ENCODE results near the gene USP54. TPM values are rescaled to one million over a fixed set of nuclear protein-coding genes. Genes with fewer than 3 reads are reported as not detected.
A peak's percentile ranks its signal among the peaks of the same experiment; 100 is the strongest.

USP54 gene
- total RNA-seq, 4 donors from 2014 or later = 17.8 to 37.4 (median 32.7) TPM

DNA sequence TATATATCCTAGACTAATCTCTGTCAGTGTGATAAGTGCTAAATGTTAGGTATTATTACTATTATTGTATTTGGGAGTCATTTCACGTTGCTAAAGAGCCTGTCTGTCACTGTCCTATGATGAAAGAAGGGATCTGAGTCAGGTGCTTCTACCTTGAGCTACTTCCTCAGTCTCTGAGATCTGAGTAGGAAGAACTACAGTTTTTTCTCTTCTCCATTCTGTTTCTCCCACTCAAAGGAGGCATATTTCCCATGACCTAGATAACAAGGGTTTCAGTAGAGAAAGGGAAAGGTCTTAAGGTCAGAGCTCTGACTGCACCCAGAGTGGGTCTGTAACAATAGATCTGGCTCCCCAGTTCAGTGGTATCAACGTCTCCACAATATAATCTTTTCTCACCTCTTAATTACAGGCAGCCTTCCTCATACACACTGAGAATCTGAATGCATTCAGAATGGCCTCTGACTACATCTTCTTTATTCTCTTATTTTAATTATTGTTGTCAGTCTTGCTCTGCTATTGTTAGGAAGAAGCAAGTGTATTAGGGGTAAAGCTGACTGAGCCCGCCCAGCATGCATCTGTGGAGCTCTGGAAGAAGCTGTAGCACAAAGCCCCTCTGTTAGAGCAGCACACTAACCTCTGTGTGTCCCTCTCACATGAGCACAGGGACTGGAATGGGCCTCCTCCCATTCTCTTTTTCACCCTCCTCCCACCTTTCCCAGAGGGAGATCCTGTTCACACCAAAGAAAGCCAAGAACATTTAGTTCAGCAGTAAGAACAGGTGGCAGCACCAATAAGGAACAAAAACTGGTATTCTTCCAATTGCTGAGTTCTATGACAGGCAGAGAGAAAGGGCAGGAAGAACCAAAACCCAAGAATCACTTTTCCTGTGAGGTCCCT lies 38.1 kb downstream of the USP54 start:
- intact Hi-C loops (cut with DNase I) = no loop called here
- H3K9me3 ChIP-seq = no peaks in the 10 kb centered on the region
- no peak overlapping the region for H3K4me3 ChIP-seq
- H3K27ac ChIP-seq = peak overlapping the region in 3 of 4 donors; percentile 4 to 12 (median 5)
- no peak for DNase-seq
- peaks cover 0 to 11% (median 0%) of the 10 kb centered on the region in 3 donors for H3K36me3 ChIP-seq
- no peaks in the 10 kb centered on the region for H3K4me1 ChIP-seq
- no peaks in the 10 kb centered on the region for H3K27me3 ChIP-seq
- TF ChIP-seq POLR2A (IDR thresholded peaks at IDR 0.05) = no peak
- TF ChIP-seq, protein P1, sequence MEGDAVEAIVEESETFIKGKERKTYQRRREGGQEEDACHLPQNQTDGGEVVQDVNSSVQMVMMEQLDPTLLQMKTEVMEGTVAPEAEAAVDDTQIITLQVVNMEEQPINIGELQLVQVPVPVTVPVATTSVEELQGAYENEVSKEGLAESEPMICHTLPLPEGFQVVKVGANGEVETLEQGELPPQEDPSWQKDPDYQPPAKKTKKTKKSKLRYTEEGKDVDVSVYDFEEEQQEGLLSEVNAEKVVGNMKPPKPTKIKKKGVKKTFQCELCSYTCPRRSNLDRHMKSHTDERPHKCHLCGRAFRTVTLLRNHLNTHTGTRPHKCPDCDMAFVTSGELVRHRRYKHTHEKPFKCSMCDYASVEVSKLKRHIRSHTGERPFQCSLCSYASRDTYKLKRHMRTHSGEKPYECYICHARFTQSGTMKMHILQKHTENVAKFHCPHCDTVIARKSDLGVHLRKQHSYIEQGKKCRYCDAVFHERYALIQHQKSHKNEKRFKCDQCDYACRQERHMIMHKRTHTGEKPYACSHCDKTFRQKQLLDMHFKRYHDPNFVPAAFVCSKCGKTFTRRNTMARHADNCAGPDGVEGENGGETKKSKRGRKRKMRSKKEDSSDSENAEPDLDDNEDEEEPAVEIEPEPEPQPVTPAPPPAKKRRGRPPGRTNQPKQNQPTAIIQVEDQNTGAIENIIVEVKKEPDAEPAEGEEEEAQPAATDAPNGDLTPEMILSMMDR (IDR thresholded peaks at IDR 0.05) = no peak
- WGBS, 2 donors = 70 to 82% methylated on average over 3 of the region's 3 CpGs

DNA sequence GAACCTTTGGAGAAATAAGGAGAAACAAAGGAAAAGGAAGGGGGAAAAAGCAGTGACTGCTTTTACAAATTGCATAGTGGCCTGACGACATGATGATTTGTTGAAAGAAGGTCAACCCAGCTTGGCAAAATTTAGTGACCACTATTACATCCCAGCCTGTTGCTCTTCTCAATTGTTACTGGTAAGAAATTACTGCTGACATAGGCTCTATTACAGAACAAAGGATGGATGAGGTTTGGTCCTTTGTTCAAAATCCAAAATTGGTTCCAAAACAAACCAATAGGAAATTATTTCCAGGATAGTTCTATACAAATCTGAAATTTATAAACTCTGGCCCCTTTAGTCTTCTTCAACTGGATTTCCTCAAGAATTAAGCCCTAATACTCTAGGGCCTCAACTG lies 39.6 kb downstream of the USP54 start:
- no peak overlapping the region for H3K27ac ChIP-seq
- intact Hi-C loops (cut with DNase I) = no loop called here
- no peaks in the 10 kb centered on the region for H3K9me3 ChIP-seq
- no peaks in the 10 kb centered on the region for H3K27me3 ChIP-seq
- no peak overlapping the region for H3K4me3 ChIP-seq
- H3K36me3 ChIP-seq = peaks cover 0 to 8% (median 0%) of the 10 kb centered on the region in 3 donors
- no peak for TF ChIP-seq POLR2A (IDR thresholded peaks at IDR 0.05)
- TF ChIP-seq, protein P1 (IDR thresholded peaks at IDR 0.05) = no peak
- DNase-seq = no peak
- H3K4me1 ChIP-seq = no peaks in the 10 kb centered on the region
- WGBS, 2 donors = 95% methylated on average over 1 of the region's 1 CpG

DNA sequence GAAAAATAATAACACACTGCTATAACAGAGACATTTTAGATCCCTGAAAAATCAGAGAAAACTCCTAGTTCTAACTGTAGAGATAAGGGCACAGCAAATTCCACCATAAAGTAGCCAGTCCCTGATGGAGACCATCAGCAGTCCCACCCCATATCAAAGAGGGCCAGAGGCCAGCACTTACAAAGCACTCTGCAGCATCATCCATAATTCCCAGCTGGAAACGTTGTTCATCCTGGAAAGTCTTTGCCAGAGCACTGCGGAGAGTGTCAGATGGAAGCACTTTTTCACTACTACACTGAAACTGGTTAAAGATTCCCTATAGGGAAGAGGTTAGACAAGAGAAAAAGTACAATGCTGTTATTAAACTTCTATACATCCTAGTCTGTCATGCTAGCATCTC lies 45.8 kb downstream of the USP54 start:
- Histone ChIP-seq H3K4me1 (no peaks in the 10 kb centered on the region), H3K4me3 (no peak overlapping the region), H3K27me3 (no peaks in the 10 kb centered on the region), H3K9me3 (no peaks in the 10 kb centered on the region), H3K36me3 (peaks cover 0 to 49% (median 0%) of the 10 kb centered on the region in 3 donors), H3K27ac (no peak overlapping the region)
- WGBS, 2 donors = 74 to 89% methylated on average over 2 of the region's 2 CpGs
- TF ChIP-seq, protein P1 (IDR thresholded peaks at IDR 0.05) = no peak
- TF ChIP-seq POLR2A (IDR thresholded peaks at IDR 0.05) = no peak
- no peak for DNase-seq
- intact Hi-C loops (cut with DNase I) = no loop called here

DNA sequence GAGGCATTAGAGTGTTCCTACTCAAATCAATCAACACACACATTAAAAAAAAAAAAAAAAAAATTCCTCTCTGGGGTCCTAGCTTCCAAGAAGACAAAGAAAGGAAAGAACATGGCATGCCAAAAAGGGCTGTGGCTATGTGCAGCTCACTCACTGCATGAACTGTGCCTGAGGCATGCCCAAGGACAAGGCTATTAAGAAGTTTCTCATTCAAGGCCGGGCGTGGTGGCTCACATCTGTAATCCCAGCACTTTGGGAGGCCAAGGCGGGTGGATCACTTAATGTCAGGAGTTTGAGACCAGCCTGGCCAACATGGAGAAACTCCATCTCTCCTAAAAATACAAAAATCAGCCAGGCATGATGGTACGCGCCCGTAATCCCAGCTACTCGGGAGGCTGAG lies 53.4 kb downstream of the USP54 start:
- WGBS, 2 donors = 75 to 96% methylated on average over 4 to 7 of the region's 7 CpGs
- Histone ChIP-seq H3K4me3 (no peak overlapping the region), H3K36me3 (peaks cover 0 to 89% (median 0%) of the 10 kb centered on the region in 3 donors), H3K27ac (no peak overlapping the region), H3K9me3 (no peaks in the 10 kb centered on the region), H3K4me1 (peaks cover 0 to 19% (median 0%) of the 10 kb centered on the region in 3 donors), H3K27me3 (no peaks in the 10 kb centered on the region)
- no peak for TF ChIP-seq POLR2A (IDR thresholded peaks at IDR 0.05)
- TF ChIP-seq, protein P1 (IDR thresholded peaks at IDR 0.05) = no peak
- no peak for DNase-seq
- intact Hi-C loops (cut with DNase I) = no loop called here

DNA sequence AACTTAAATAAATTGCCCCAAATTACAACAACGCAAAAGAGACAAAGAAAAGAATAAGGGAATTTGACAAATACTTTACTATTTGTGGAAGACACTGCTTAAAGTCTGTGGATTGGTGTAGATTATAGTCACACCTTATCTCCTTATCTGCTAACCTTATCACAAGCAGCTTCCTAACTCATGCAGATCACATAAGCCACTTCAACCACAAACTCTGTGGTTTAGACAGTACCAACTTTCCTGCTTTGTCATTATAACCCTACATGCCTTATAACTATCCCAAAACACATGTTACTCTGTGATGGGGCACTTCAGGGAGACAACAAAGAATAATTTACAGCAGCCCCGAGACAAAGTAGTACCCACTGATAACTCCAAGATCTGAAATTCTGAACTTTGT lies 53.9 kb downstream of the USP54 start:
- DNase-seq = no peak
- no peak overlapping the region for H3K4me3 ChIP-seq
- H3K4me1 ChIP-seq = peaks cover 0 to 19% (median 0%) of the 10 kb centered on the region in 3 donors
- no peak overlapping the region for H3K27ac ChIP-seq
- H3K9me3 ChIP-seq = no peaks in the 10 kb centered on the region
- 71 to 79% methylated on average over 2 of the region's 2 CpGs for WGBS, 2 donors
- H3K36me3 ChIP-seq = peaks cover 0 to 88% (median 0%) of the 10 kb centered on the region in 3 donors
- TF ChIP-seq POLR2A (IDR thresholded peaks at IDR 0.05) = no peak
- TF ChIP-seq, protein P1 (IDR thresholded peaks at IDR 0.05) = no peak
- intact Hi-C loops (cut with DNase I) = no loop called here
- no peaks in the 10 kb centered on the region for H3K27me3 ChIP-seq

Data from esophagus squamous epithelium (tissue), 5 donors.